DND-41 (cell line): ENCODE measurements around the gene AIF1.

Source experiments
- ATAC-seq: fragments of 200-7000 bp; cut with Tn5 transposase; 3 replicates; pipeline ENCODE4 v1.9.1; 2021; ENCODE audit warnings: low read depth; ENCODE audit not compliant: insufficient read depth
- DNase-seq: peaks from one replicate; pipeline ENCODE4 v3.0.0-alpha.2; 2020
- H2AFZ ChIP-seq: 2 replicates; pipeline ENCODE4 v1.6.0; 2012; ENCODE audit warnings: low read depth, low read length
- H3K27ac ChIP-seq: 2 replicates; pipeline ENCODE4 v1.5.1; 2012; ENCODE audit warnings: low read length, inconsistent platforms
- H3K27me3 ChIP-seq: fragments of 200-600 bp; sonication (generic); 2 replicates; pipeline ENCODE4 v1.6.0; 2012; ENCODE audit warnings: low read length, mild to moderate bottlenecking, inconsistent platforms; ENCODE audit not compliant: insufficient read depth, poor library complexity
- H3K36me3 ChIP-seq: 2 replicates; pipeline ENCODE4 v1.5.1; 2012; ENCODE audit warnings: low read length, inconsistent platforms; ENCODE audit not compliant: insufficient read depth
- H3K4me1 ChIP-seq: 2 replicates; pipeline ENCODE4 v1.5.1; 2012; ENCODE audit warnings: mild to moderate bottlenecking, low read length; ENCODE audit not compliant: insufficient read depth
- H3K4me2 ChIP-seq: 2 replicates; pipeline ENCODE4 v1.6.0; 2012; ENCODE audit warnings: mild to moderate bottlenecking, moderate library complexity, low read length, inconsistent platforms; ENCODE audit not compliant: insufficient read depth
- H3K4me3 ChIP-seq, 2 experiments: fragments of 200-600 bp in 1 of 2; shearing (Covaris generic) in 1 of 2; 2 replicates each; pipeline ENCODE4 v1.5.1; 2012 to 2016; ENCODE audit warnings: inconsistent platforms in 2 of 2, low read length in 2 of 2, mild to moderate bottlenecking in 2 of 2, low read depth in 1 of 2, moderate library complexity in 1 of 2
- H3K79me2 ChIP-seq: 2 replicates; pipeline ENCODE4 v1.6.0; 2012; ENCODE audit warnings: low read length, inconsistent platforms; ENCODE audit not compliant: insufficient read depth
- H3K9ac ChIP-seq: 2 replicates; pipeline ENCODE4 v1.6.0; 2012; ENCODE audit warnings: low read depth, mild to moderate bottlenecking, inconsistent platforms, low read length, moderate library complexity
- H3K9me3 ChIP-seq: 2 replicates; pipeline ENCODE4 v1.5.1; 2012; ENCODE audit warnings: low read length, moderate library complexity, mild to moderate bottlenecking, inconsistent platforms; ENCODE audit not compliant: insufficient read depth, severe bottlenecking
- H4K20me1 ChIP-seq: 2 replicates; pipeline ENCODE4 v1.6.0; 2012; ENCODE audit warnings: low read length; ENCODE audit not compliant: insufficient read depth
- CTCF ChIP-seq: IDR thresholded peaks from 2 replicates; pipeline ENCODE4 v1.5.1; 2012; ENCODE audit warnings: borderline replicate concordance, low read length, moderate library complexity, mild to moderate bottlenecking; ENCODE audit not compliant: poor library complexity, severe bottlenecking; ENCODE audit errors: extremely low read depth
- EZH2 ChIP-seq: IDR thresholded peaks from 3 replicates; pipeline ENCODE4 v1.6.1; 2012; ENCODE audit warnings: borderline replicate concordance, low read depth, mild to moderate bottlenecking, moderate library complexity, low read length, inconsistent platforms; ENCODE audit not compliant: severe bottlenecking

AIF1 gene

GRCh38 chr6:31640612-31641011 is 25.6 kb downstream of the AIF1 start:
- peaks cover 37% of the 10 kb centered on the region for H4K20me1 ChIP-seq
- H3K27me3 ChIP-seq, result no peaks in the 10 kb centered on the region
- DNase-seq (no peak), ATAC-seq (no peak)
- no peak overlapping the region for H2AFZ ChIP-seq
- H3K27ac ChIP-seq, result no peak overlapping the region
- no peaks in the 10 kb centered on the region for H3K9me3 ChIP-seq
- H3K4me3 ChIP-seq, result no peak overlapping the region
- peaks cover 93% of the 10 kb centered on the region for H3K36me3 ChIP-seq
- H3K9ac ChIP-seq, result no peak overlapping the region
- no peaks in the 10 kb centered on the region for H3K4me1 ChIP-seq
- H3K4me2 ChIP-seq, result no peak overlapping the region
- no peak for TF ChIP-seq CTCF
- no peak for TF ChIP-seq EZH2
- peaks cover 12% of the 10 kb centered on the region; the same call in 1 of the 2 replicates for H3K79me2 ChIP-seq

- TF ChIP-seq EZH2 (no peak), CTCF (no peak)
- ATAC-seq (no peak), DNase-seq (no peak)
- Histone ChIP-seq H3K9ac (no peak overlapping the region), H3K4me1 (no peaks in the 10 kb centered on the region), H2AFZ (no peak overlapping the region), H3K79me2 (peaks cover 12% of the 10 kb centered on the region; the same call in 1 of the 2 replicates), H3K27me3 (no peaks in the 10 kb centered on the region), H3K27ac (no peak overlapping the region), H3K36me3 (peaks cover 93% of the 10 kb centered on the region), H3K4me3 (no peak overlapping the region), H4K20me1 (peaks cover 30% of the 10 kb centered on the region), H3K4me2 (no peak overlapping the region), H3K9me3 (no peaks in the 10 kb centered on the region)
These were observed 26.3 kb downstream of the AIF1 start for GRCh38 chr6:31641370-31641769.

GRCh38 chr6:31642798-31643570 is 27.9 kb downstream of the AIF1 start:
- no peak overlapping the region for H3K4me3 ChIP-seq
- ATAC-seq (no peak), DNase-seq (no peak)
- H3K36me3 ChIP-seq, result peaks cover 92% of the 10 kb centered on the region
- peaks cover 23% of the 10 kb centered on the region for H4K20me1 ChIP-seq
- TF ChIP-seq CTCF (no peak), EZH2 (no peak)
- no peak overlapping the region for H2AFZ ChIP-seq
- H3K9me3 ChIP-seq, result no peaks in the 10 kb centered on the region
- no peak overlapping the region for H3K27ac ChIP-seq
- peaks cover 22% of the 10 kb centered on the region for H3K79me2 ChIP-seq
- no peaks in the 10 kb centered on the region for H3K4me1 ChIP-seq
- no peaks in the 10 kb centered on the region for H3K27me3 ChIP-seq
- no peak overlapping the region for H3K9ac ChIP-seq
- H3K4me2 ChIP-seq, result no peak overlapping the region
